ENCODE results near the gene FAF1. TPM values are rescaled to one million over a fixed set of nuclear protein-coding genes. Genes with fewer than 3 reads are reported as not detected.

FAF1 gene
- total RNA-seq, 4 donors from 2014 or later, result 47.1 to 87.0 (median 79.4) TPM

- Histone ChIP-seq H3K4me3 (replicated peaks in 1 of 3) (no peak overlapping the region), H3K36me3 (no peaks in the 10 kb centered on the region), H3K27me3 (no peaks in the 10 kb centered on the region), H3K4me1 (peaks cover 3 to 5% of the 10 kb centered on the region in 2 donors), H3K27ac (no peak overlapping the region), H3K9me3 (no peaks in the 10 kb centered on the region)
- DNase-seq, result no peak
- TF ChIP-seq POLR2A (IDR thresholded peaks at IDR 0.05) (no peak), CTCF (IDR thresholded peaks at IDR 0.05) (no peak)
- intact Hi-C loops (cut with DNase I), result no loop called here
These were observed 118.2 kb downstream of the FAF1 start for GRCh38 chr1:50841791-50842387.

GRCh38 chr1:50836117-50836516 lies 124.0 kb downstream of the FAF1 start:
- no peak overlapping the region for H3K27ac ChIP-seq
- no peak for TF ChIP-seq POLR2A (IDR thresholded peaks at IDR 0.05)
- TF ChIP-seq CTCF (IDR thresholded peaks at IDR 0.05), result no peak
- no peak for DNase-seq
- no peak overlapping the region for H3K4me3 ChIP-seq (replicated peaks in 1 of 3)
- no peaks in the 10 kb centered on the region for H3K36me3 ChIP-seq
- no peaks in the 10 kb centered on the region for H3K4me1 ChIP-seq
- intact Hi-C loops (cut with DNase I), result no loop called here
- H3K9me3 ChIP-seq, result no peaks in the 10 kb centered on the region
- no peaks in the 10 kb centered on the region for H3K27me3 ChIP-seq

- Histone ChIP-seq H3K27me3 (no peaks in the 10 kb centered on the region), H3K9me3 (no peaks in the 10 kb centered on the region), H3K4me1 (peaks cover 8 to 12% of the 10 kb centered on the region in 2 donors), H3K4me3 (replicated peaks in 1 of 3) (no peak overlapping the region), H3K36me3 (no peaks in the 10 kb centered on the region), H3K27ac (no peak overlapping the region)
- intact Hi-C loops (cut with DNase I), result no loop called here
- TF ChIP-seq POLR2A (IDR thresholded peaks at IDR 0.05) (no peak), CTCF (IDR thresholded peaks at IDR 0.05) (no peak)
- no peak for DNase-seq
- WGBS, 2 donors, result 100% methylated on average over 1 of the region's 1 CpG
These were observed 126.9 kb downstream of the FAF1 start for GRCh38 chr1:50833216-50833615.

GRCh38 chr1:50832167-50832566 lies 127.9 kb downstream of the FAF1 start:
- Histone ChIP-seq H3K4me3 (replicated peaks in 1 of 3) (no peak overlapping the region), H3K27ac (no peak overlapping the region), H3K27me3 (no peaks in the 10 kb centered on the region), H3K9me3 (no peaks in the 10 kb centered on the region), H3K36me3 (no peaks in the 10 kb centered on the region), H3K4me1 (peaks cover 8 to 12% of the 10 kb centered on the region in 2 donors)
- no peak for TF ChIP-seq POLR2A (IDR thresholded peaks at IDR 0.05)
- TF ChIP-seq CTCF (IDR thresholded peaks at IDR 0.05), result no peak
- no peak for DNase-seq
- intact Hi-C loops (cut with DNase I), result no loop called here
- 93 to 100% methylated on average over 1 of the region's 1 CpG for WGBS, 2 donors

- H3K4me3 ChIP-seq (replicated peaks in 1 of 3), result no peak overlapping the region
- no peak for TF ChIP-seq CTCF (IDR thresholded peaks at IDR 0.05)
- TF ChIP-seq POLR2A (IDR thresholded peaks at IDR 0.05), result no peak
- 97 to 98% methylated on average over 5 of the region's 5 CpGs for WGBS, 2 donors
- H3K9me3 ChIP-seq, result no peaks in the 10 kb centered on the region
- no peaks in the 10 kb centered on the region for H3K36me3 ChIP-seq
- no peak for DNase-seq
- no peak overlapping the region for H3K27ac ChIP-seq
- no peaks in the 10 kb centered on the region for H3K27me3 ChIP-seq
- peaks cover 8 to 12% of the 10 kb centered on the region in 2 donors for H3K4me1 ChIP-seq
- intact Hi-C loops (cut with DNase I), result no loop called here
These were observed 128.6 kb downstream of the FAF1 start for GRCh38 chr1:50831300-50832061.
